Left ventricle myocardium inferior (tissue), 1 donor: ENCODE results near the gene KXD1. TPM values are rescaled to one million over a fixed set of nuclear protein-coding genes. Genes with fewer than 3 reads are reported as not detected.

Experiments used
- DNase-seq: peaks from one replicate; pipeline ENCODE4 v3.0.0-alpha.2; 2020
- H3K27ac ChIP-seq: fragments of 200-600 bp; replicated peaks from 2 replicates; pipeline ENCODE4 v1.8.0; 2021
- H3K27me3 ChIP-seq: fragments of 200-600 bp; 2 replicates; pipeline ENCODE4 v1.8.0; 2021; ENCODE audit warnings: low read depth
- H3K36me3 ChIP-seq: fragments of 200-600 bp; 2 replicates; pipeline ENCODE4 v1.8.0; 2021
- H3K4me1 ChIP-seq: fragments of 200-600 bp; 2 replicates; pipeline ENCODE4 v1.8.0; 2021
- H3K4me3 ChIP-seq: fragments of 200-600 bp; 2 replicates; pipeline ENCODE4 v1.8.0; 2021; ENCODE audit warnings: mild to moderate bottlenecking, moderate library complexity
- H3K9me3 ChIP-seq: fragments of 200-600 bp; replicated peaks from 2 replicates; pipeline ENCODE4 v1.8.0; 2021
- CTCF ChIP-seq: fragments of 200-600 bp; IDR thresholded peaks from 2 replicates; pipeline ENCODE4 v1.8.0; 2021; ENCODE audit warnings: antibody characterized with exemption, mild to moderate bottlenecking, borderline replicate concordance
- intact Hi-C: fragments of 100-400 bp; cut with micrococcal nuclease; formaldehyde crosslinking; loops from one replicate; pipeline ENCODE4 v1.11.0; 2022
- total RNA-seq: library from RNA; stranded (reverse); fragmentation: NEBNext Ultra II Directional; extraction: Animal tissue kit (Norgen Biotek cat#: 25700); gene quantifications from one replicate; pipeline ENCODE4 v1.2.1, GENCODE V29; 2021
- donor health status: DM: no; HTN: yes; CAD: no; lungs with severe emphysema.

The KXD1 gene
- total RNA-seq, 1 donor from 2014 or later: 52.0 TPM

GRCh38 chr19:18587561-18587960 is 29.9 kb downstream of the KXD1 start:
- Histone ChIP-seq H3K4me3 (no peak overlapping the region), H3K27ac (peak overlapping the region; percentile 97)
- intact Hi-C loops: no loop called here

GRCh38 chr19:18587962-18588610 is 30.4 kb downstream of the KXD1 start:
- Histone ChIP-seq H3K27ac (peak overlapping the region; percentile 97), H3K9me3 (no peaks in the 10 kb centered on the region), H3K4me3 (peak overlapping the region; percentile 96), H3K27me3 (no peaks in the 10 kb centered on the region), H3K4me1 (peaks cover 32% of the 10 kb centered on the region), H3K36me3 (peaks cover 12% of the 10 kb centered on the region)
- TF ChIP-seq CTCF: no peak
- intact Hi-C loops: no loop called here
- DNase-seq: no peak

More at GRCh38 chr19:18587561-18587960, 29.9 kb downstream of the KXD1 start:
- H3K9me3 ChIP-seq: no peaks in the 10 kb centered on the region
- TF ChIP-seq CTCF: no peak
- peaks cover 12% of the 10 kb centered on the region for H3K36me3 ChIP-seq
- H3K27me3 ChIP-seq: no peaks in the 10 kb centered on the region
- no peak for DNase-seq
- peaks cover 32% of the 10 kb centered on the region for H3K4me1 ChIP-seq

GRCh38 chr19:18588611-18589379 is 31.1 kb downstream of the KXD1 start, which contains the start of gene REX1BD:
REX1BD (plus strand) TSS chr19:18588798; CDS start chr19:18588802, 4 bp downstream.
- Histone ChIP-seq H3K27ac (peak within 1 kb of the TSS; percentile 97), H3K9me3 (no peaks in the 10 kb centered on the region), H3K4me1 (peaks cover 35% of the 10 kb centered on the region), H3K36me3 (peaks cover 12% of the 10 kb centered on the region), H3K4me3 (peak within 1 kb of the TSS; percentile 96), H3K27me3 (no peaks in the 10 kb centered on the region)
- peak; percentile 87 for DNase-seq
- peak; percentile 95 for TF ChIP-seq CTCF
- intact Hi-C loops: no loop called here

GRCh38 chr19:18589380-18590272 is 32.0 kb downstream of the KXD1 start:
- H3K4me1 ChIP-seq: peaks cover 43% of the 10 kb centered on the region
- H3K9me3 ChIP-seq: no peaks in the 10 kb centered on the region
- peak; percentile 66 for DNase-seq
- peaks cover 12% of the 10 kb centered on the region for H3K36me3 ChIP-seq
- TF ChIP-seq CTCF: peak; percentile 28
- intact Hi-C loops: loop anchor here (5.0 kb wide), 1 partner anchor 83 kb away; no protein-coding TSS in a partner anchor
- H3K27ac ChIP-seq: peak overlapping the region; percentile 97
- H3K27me3 ChIP-seq: no peaks in the 10 kb centered on the region
- H3K4me3 ChIP-seq: peak overlapping the region; percentile 96
